CD4-positive, alpha-beta T cell (primary cell): ENCODE results near the gene GLP1R. TPM values are rescaled to one million over a fixed set of nuclear protein-coding genes. Genes with fewer than 3 reads are reported as not detected.
A peak's percentile ranks its signal among the peaks of the same experiment; 100 is the strongest.
"Not testable (repeated sequence)": the region's sequence is repeated elsewhere in the genome, so short reads cannot be mapped to it uniquely, and the experiment has no call there.

Experiments
- ATAC-seq: fragments of 200-7000 bp; cut with Tn5 transposase; one replicate; pipeline ENCODE4 v1.10.0; 2022; ENCODE audit warnings: mild to moderate bottlenecking; ENCODE audit not compliant: poor library complexity
- CTCF ChIA-PET: fragments of 350-600 bp; sonication (Branson Sonifier 250); formaldehyde crosslinking; loops from one replicate; lab custom pipeline; 2021; ENCODE audit warnings: antibody characterized with exemption, inconsistent platforms; lab: Charles Lee
- POLR2A ChIA-PET: fragments of 350-600 bp; sonication (Branson Sonifier 250); formaldehyde crosslinking; loops from one replicate; lab custom pipeline; 2021; ENCODE audit warnings: antibody characterized with exemption, inconsistent platforms; lab: Charles Lee
- DNase-seq, 14 experiments: peaks; one replicate each; pipeline ENCODE4 v3.0.0-alpha.2; 2013 to 2020; ENCODE audit warnings: mixed read lengths in 2 of 14
- H3K27ac ChIP-seq, 2 donors: one replicate each; pipeline versions ENCODE4 v1.5.1 to v1.7.0; 2013; ENCODE audit warnings: low read length in 2 of 2, low read depth in 1 of 2, mild to moderate bottlenecking in 1 of 2
- H3K27me3 ChIP-seq, 2 experiments: 1 replicate in 1 of 2; 2 replicates in 1 of 2; pipeline versions ENCODE4 v1.6.1 to v1.7.0; 2013; ENCODE audit warnings: low read length in 2 of 2, control low read depth in 1 of 2, mild to moderate bottlenecking in 1 of 2, moderate library complexity in 1 of 2; ENCODE audit not compliant: insufficient read depth in 2 of 2, control insufficient read depth in 1 of 2
- H3K36me3 ChIP-seq: one replicate; pipeline ENCODE4 v1.6.1; 2013; ENCODE audit warnings: low read length, control low read depth; ENCODE audit not compliant: insufficient read depth
- H3K4me1 ChIP-seq: one replicate; pipeline ENCODE4 v1.6.1; 2013; ENCODE audit warnings: low read length, control low read depth; ENCODE audit not compliant: insufficient read depth
- H3K4me3 ChIP-seq: one replicate; pipeline ENCODE4 v1.5.1; 2013; ENCODE audit warnings: mild to moderate bottlenecking, low read length, moderate library complexity
- H3K9me3 ChIP-seq, 2 experiments: 1 replicate in 1 of 2; 2 replicates in 1 of 2; pipeline versions ENCODE4 v1.6.1 to v1.7.0; 2013; ENCODE audit warnings: low read length in 2 of 2, mild to moderate bottlenecking in 2 of 2, control low read depth in 1 of 2, moderate library complexity in 1 of 2; ENCODE audit not compliant: control insufficient read depth in 1 of 2, insufficient read depth in 1 of 2
- H3K27ac Mint-ChIP-seq: one replicate; pipeline ENCODE4 v1.8.0; 2020; ENCODE audit warnings: mixed read lengths
- H3K27me3 Mint-ChIP-seq: one replicate; pipeline ENCODE4 v1.8.0; 2021; ENCODE audit warnings: mixed read lengths
- H3K36me3 Mint-ChIP-seq: one replicate; pipeline ENCODE4 v1.8.0; 2021; ENCODE audit warnings: low read depth, mixed read lengths
- H3K4me1 Mint-ChIP-seq: one replicate; pipeline ENCODE4 v1.8.0; 2021; ENCODE audit warnings: low read depth, mixed read lengths
- H3K4me3 Mint-ChIP-seq: one replicate; pipeline ENCODE4 v1.8.0; 2020; ENCODE audit warnings: mild to moderate bottlenecking, mixed read lengths
- H3K9me3 Mint-ChIP-seq: one replicate; pipeline ENCODE4 v1.8.0; 2020; ENCODE audit warnings: mixed read lengths
- intact Hi-C, 2 experiments: fragments of 100-400 bp; cut with DNase I in 1 of 2; cut with micrococcal nuclease in 1 of 2; formaldehyde crosslinking; loops; one replicate each; pipeline versions ENCODE4 v1.15.1 to v1.9.0; 2023 to 2025; cut with DNase I, micrococcal nuclease
- total RNA-seq, 174 experiments: library from RNA in 2 of 174; stranded (reverse) in 2 of 174; gene quantifications; one replicate each; pipeline ENCODE4 v1.2.3 and lab custom pipeline; 2021 to 2026
- TF ChIP-seq, protein P1 (sequence below): fragments of 200-600 bp; IDR thresholded peaks from one replicate; pipeline ENCODE4 v1.8.0; 2022; ENCODE audit warnings: antibody characterized with exemption, mild to moderate bottlenecking

GLP1R gene
- total RNA-seq, 2 experiments from 2014 or later, result not detected

DNA sequence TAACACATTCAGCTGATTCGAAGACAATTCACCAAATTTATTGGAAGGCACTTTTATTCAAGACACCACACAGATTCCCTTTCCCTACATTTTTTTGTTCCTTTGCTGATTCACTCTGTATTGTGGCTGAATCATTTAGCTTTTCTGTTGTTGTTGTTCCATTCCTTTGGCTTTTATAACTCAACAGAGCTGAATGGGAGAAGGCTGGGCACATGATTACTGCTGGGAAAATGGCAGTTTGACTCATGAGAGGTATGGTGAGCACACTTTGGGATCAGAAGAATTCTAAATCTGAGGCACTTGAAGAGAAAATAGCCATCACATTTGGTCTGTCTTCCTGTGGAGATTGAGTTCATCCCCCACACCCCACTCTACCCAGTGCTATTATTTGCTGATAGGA lies 82.1 kb downstream of the GLP1R start:
- ChIA-PET CTCF (no interaction called here), POLR2A (no interaction called here)
- intact Hi-C loops, result no loop called here
- Mint-ChIP-seq H3K27ac (no peak overlapping the region), H3K9me3 (peaks cover 3% of the 10 kb centered on the region), H3K36me3 (no peaks in the 10 kb centered on the region), H3K4me3 (no peak overlapping the region), H3K27me3 (peaks cover 3% of the 10 kb centered on the region), H3K4me1 (no peaks in the 10 kb centered on the region)
- H3K27me3 ChIP-seq, result peaks cover 0 to 2% of the 10 kb centered on the region in 2 experiments
- H3K9me3 ChIP-seq, result no peaks in the 10 kb centered on the region
- H3K4me1 ChIP-seq, result no peaks in the 10 kb centered on the region
- DNase-seq (no peak), ATAC-seq (no peak)
- H3K4me3 ChIP-seq, result no peak overlapping the region
- TF ChIP-seq, protein P1, sequence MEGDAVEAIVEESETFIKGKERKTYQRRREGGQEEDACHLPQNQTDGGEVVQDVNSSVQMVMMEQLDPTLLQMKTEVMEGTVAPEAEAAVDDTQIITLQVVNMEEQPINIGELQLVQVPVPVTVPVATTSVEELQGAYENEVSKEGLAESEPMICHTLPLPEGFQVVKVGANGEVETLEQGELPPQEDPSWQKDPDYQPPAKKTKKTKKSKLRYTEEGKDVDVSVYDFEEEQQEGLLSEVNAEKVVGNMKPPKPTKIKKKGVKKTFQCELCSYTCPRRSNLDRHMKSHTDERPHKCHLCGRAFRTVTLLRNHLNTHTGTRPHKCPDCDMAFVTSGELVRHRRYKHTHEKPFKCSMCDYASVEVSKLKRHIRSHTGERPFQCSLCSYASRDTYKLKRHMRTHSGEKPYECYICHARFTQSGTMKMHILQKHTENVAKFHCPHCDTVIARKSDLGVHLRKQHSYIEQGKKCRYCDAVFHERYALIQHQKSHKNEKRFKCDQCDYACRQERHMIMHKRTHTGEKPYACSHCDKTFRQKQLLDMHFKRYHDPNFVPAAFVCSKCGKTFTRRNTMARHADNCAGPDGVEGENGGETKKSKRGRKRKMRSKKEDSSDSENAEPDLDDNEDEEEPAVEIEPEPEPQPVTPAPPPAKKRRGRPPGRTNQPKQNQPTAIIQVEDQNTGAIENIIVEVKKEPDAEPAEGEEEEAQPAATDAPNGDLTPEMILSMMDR, result no peak
- H3K27ac ChIP-seq, result no peak overlapping the region
- no peaks in the 10 kb centered on the region for H3K36me3 ChIP-seq

GRCh38 chr6:39134761-39135160 lies 86.2 kb downstream of the GLP1R start:
- H3K27me3 ChIP-seq, H3K4me1 ChIP-seq, H3K4me3 ChIP-seq, CTCF ChIA-PET, H3K4me1 Mint-ChIP-seq, H3K27ac ChIP-seq, H3K9me3 Mint-ChIP-seq, intact Hi-C loops, H3K36me3 Mint-ChIP-seq, H3K27ac Mint-ChIP-seq, H3K4me3 Mint-ChIP-seq, ATAC-seq, H3K36me3 ChIP-seq, DNase-seq, POLR2A ChIA-PET: not testable (repeated sequence)
- peaks cover 18% of the 10 kb centered on the region for H3K27me3 Mint-ChIP-seq
- H3K9me3 ChIP-seq, result peaks cover 4 to 17% of the 10 kb centered on the region in 2 experiments

GRCh38 chr6:39136207-39136606 lies 87.6 kb downstream of the GLP1R start:
- POLR2A ChIA-PET, DNase-seq, H3K4me3 Mint-ChIP-seq, H3K36me3 ChIP-seq, H3K4me1 Mint-ChIP-seq, CTCF ChIA-PET, H3K36me3 Mint-ChIP-seq, H3K27ac ChIP-seq, H3K4me1 ChIP-seq, intact Hi-C loops, H3K27me3 ChIP-seq, H3K4me3 ChIP-seq, H3K9me3 Mint-ChIP-seq, ATAC-seq, H3K27ac Mint-ChIP-seq: not testable (repeated sequence)
- H3K27me3 Mint-ChIP-seq, result peaks cover 31% of the 10 kb centered on the region
- H3K9me3 ChIP-seq, result peaks cover 4 to 17% of the 10 kb centered on the region in 2 experiments

- no peaks in the 10 kb centered on the region for H3K36me3 Mint-ChIP-seq
- DNase-seq, result peak in 8 of 14 experiments; percentile 5 to 60 (median 18)
- peaks cover 34% of the 10 kb centered on the region for H3K27me3 Mint-ChIP-seq
- ChIA-PET CTCF (no interaction called here), POLR2A (no interaction called here)
- H3K27ac Mint-ChIP-seq, result no peak overlapping the region
- H3K27me3 ChIP-seq, result no peaks in the 10 kb centered on the region
- no peak overlapping the region for H3K4me3 Mint-ChIP-seq
- TF ChIP-seq, protein P1, result no peak
- H3K4me3 ChIP-seq, result no peak overlapping the region
- H3K9me3 Mint-ChIP-seq, result peaks cover 6% of the 10 kb centered on the region
- no peaks in the 10 kb centered on the region for H3K4me1 Mint-ChIP-seq
- ATAC-seq, result no peak
- H3K36me3 ChIP-seq, result no peaks in the 10 kb centered on the region
- peaks cover 4 to 17% of the 10 kb centered on the region in 2 experiments for H3K9me3 ChIP-seq
- no peaks in the 10 kb centered on the region for H3K4me1 ChIP-seq
- H3K27ac ChIP-seq, result no peak overlapping the region
- intact Hi-C loops, result no loop called here
Measured at GRCh38 chr6:39137245-39137644, 88.7 kb downstream of the GLP1R start.

Other genes with a start within 250 kb of the GLP1R start
- gene SAYSD1, start 66.4 kb downstream of the GLP1R start, total RNA-seq, result 10 to 100 TPM; 18.7 to 21.3 TPM
- under 1 TPM; 0.30 to 0.47 TPM for gene KCNK5, start 180.7 kb downstream of the GLP1R start, total RNA-seq